Spinal cord (tissue), 10 donors: ENCODE measurements around the gene BECN2. TPM values are rescaled to one million over a fixed set of nuclear protein-coding genes. Genes with fewer than 3 reads are reported as not detected.

ENCODE experiments used
- DNase-seq, 6 donors: peaks; one replicate each; pipeline versions ENCODE4 v3.0.0 to v3.0.0-alpha.2; 2013 to 2015; ENCODE audit warnings: low spot score in 6 of 6, low read depth in 4 of 6
- H3K27ac ChIP-seq: one replicate; pipeline ENCODE4 v1.5.1; 2013; ENCODE audit warnings: low read depth, low read length, control low read depth
- H3K27me3 ChIP-seq: one replicate; pipeline ENCODE4 v1.6.1; 2013; ENCODE audit warnings: low read length; ENCODE audit not compliant: control insufficient read depth, insufficient read depth
- H3K36me3 ChIP-seq: one replicate; pipeline ENCODE4 v1.6.1; 2013; ENCODE audit warnings: low read length; ENCODE audit not compliant: control insufficient read depth, insufficient read depth
- H3K4me1 ChIP-seq: one replicate; pipeline ENCODE4 v1.6.1; 2013; ENCODE audit warnings: low read length; ENCODE audit not compliant: control insufficient read depth, insufficient read depth
- H3K4me3 ChIP-seq: one replicate; pipeline ENCODE4 v1.5.1; 2013; ENCODE audit warnings: low read depth, low read length, control low read depth
- H3K9me3 ChIP-seq: one replicate; pipeline ENCODE4 v1.6.1; 2013; ENCODE audit warnings: low read length; ENCODE audit not compliant: control insufficient read depth, insufficient read depth
- WGBS: methylation state at CpG from one replicate; pipeline ENCODE4 v1.1.5; 2013; ENCODE audit warnings: missing lambda C conversion rate; ENCODE audit not compliant: insufficient coverage; 5-methylcytosine and 5-hydroxymethylcytosine counted together
- long read RNA-seq, 4 donors: transcript quantifications; one replicate each; lab custom pipeline, GENCODE V29; 2026
- polyA plus RNA-seq, 2 donors: library from polyadenylated mRNA; unstranded; fragments of 120-200 nt; gene quantifications; one replicate each; pipeline ENCODE4 v1.2.1, GENCODE V29; 2013; ENCODE audit not compliant: insufficient read length in 2 of 2
- total RNA-seq, 2 donors: library from RNA; depleted of rRNA in 1 of 2; stranded (reverse); fragments of 120-200 nt in 1 of 2; fragments of >200 nt in 1 of 2; gene quantifications; one replicate each; pipeline versions ENCODE4 v1.2.3 to v1.2.4, GENCODE V29; 2013 to 2014
- donor health status: healthy.

BECN2 gene, protein sequence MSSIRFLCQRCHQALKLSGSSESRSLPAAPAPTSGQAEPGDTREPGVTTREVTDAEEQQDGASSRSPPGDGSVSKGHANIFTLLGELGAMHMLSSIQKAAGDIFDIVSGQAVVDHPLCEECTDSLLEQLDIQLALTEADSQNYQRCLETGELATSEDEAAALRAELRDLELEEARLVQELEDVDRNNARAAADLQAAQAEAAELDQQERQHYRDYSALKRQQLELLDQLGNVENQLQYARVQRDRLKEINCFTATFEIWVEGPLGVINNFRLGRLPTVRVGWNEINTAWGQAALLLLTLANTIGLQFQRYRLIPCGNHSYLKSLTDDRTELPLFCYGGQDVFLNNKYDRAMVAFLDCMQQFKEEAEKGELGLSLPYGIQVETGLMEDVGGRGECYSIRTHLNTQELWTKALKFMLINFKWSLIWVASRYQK
- not detected for total RNA-seq
- not detected for polyA plus RNA-seq
- long read RNA-seq, donor 1: 0 reads
- long read RNA-seq, donor 2, partial matches to known transcripts: 0 of 2 reads
- long read RNA-seq, donor 2, other reads (novel, unspliced or antisense): 0 of 2 reads
- long read RNA-seq, donor 3: 0 reads
- long read RNA-seq, donor 4: 0 reads

DNA sequence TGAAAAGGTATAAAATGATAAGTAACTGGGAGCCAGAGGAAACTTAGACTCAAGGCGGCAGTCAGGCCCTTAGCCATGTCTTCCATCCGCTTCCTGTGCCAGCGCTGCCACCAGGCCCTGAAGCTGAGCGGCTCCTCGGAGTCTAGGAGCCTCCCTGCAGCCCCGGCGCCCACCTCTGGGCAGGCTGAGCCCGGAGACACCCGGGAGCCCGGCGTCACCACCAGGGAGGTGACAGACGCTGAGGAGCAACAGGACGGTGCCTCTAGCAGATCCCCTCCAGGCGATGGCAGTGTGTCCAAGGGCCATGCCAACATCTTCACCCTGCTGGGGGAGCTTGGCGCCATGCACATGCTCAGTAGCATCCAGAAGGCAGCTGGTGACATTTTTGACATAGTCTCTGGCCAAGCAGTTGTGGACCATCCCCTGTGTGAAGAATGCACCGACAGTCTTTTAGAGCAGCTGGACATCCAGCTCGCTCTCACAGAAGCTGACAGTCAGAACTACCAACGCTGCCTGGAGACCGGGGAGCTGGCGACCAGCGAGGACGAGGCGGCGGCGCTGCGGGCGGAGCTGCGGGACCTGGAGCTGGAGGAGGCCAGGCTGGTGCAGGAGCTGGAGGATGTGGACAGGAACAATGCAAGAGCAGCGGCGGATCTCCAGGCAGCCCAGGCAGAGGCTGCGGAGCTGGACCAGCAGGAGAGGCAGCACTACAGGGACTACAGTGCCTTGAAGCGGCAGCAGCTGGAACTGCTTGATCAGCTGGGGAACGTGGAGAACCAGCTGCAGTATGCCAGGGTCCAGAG, at the start of gene BECN2:
Gene BECN2, plus strand, starts transcription at position 76 of the 803 bp plus-strand sequence. Its CDS starts 0 bp downstream, at position 76.
- 92% methylated on average over 33 of the region's 33 CpGs for WGBS
- H3K36me3 ChIP-seq: no peaks in the 10 kb centered on the region
- no peak within 1 kb of the TSS for H3K4me3 ChIP-seq
- H3K27me3 ChIP-seq: no peaks in the 10 kb centered on the region
- H3K27ac ChIP-seq: no peak within 1 kb of the TSS
- no peaks in the 10 kb centered on the region for H3K9me3 ChIP-seq
- H3K4me1 ChIP-seq: no peaks in the 10 kb centered on the region
- DNase-seq: no peak

DNA sequence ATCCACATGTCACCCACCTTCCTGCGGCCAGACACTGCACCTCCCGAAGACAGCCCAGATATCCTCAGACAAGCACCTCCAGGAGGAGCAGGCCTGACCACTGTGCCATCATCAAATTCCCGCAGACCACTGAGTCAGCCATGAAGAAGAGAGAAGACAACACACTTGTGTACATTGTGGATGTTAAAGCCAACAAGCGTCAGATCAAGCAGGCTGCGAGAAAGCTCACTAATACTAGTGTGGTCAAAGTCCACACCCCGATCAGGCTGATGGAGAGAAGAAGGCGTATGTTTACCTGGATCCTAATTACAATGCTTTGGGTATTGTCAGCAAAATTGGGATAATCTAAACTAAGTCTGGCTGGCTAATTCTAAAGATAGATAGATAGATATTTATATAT, 41.4 kb upstream of the BECN2 start:
- Histone ChIP-seq H3K4me3 (no peak overlapping the region), H3K36me3 (no peaks in the 10 kb centered on the region), H3K27ac (no peak overlapping the region), H3K4me1 (no peaks in the 10 kb centered on the region), H3K9me3 (no peaks in the 10 kb centered on the region), H3K27me3 (no peaks in the 10 kb centered on the region)
- DNase-seq: no peak
- WGBS: 100% methylated on average over 3 of the region's 7 CpGs

DNA sequence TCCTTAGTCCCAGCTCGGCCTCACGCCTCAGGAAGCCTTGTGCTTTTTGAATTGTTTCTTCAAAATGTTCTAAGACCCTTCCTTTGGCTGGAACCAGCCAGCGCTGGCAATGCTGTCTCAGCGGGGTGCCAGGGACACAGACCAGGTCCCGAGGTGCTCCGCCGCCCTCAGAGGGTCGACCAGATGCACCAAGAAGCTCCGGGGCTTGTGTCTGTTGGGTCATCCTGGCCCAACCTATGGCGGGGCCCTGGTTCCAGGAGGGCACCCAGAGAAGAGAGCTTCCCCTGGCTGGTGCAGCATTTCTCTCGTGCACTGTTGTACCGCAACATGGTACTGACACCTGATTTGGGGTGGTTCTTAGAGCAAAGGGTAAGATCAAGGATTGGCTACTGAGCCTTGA, 40.1 kb upstream of the BECN2 start:
- WGBS: 92% methylated on average over 12 of the region's 12 CpGs
- Histone ChIP-seq H3K36me3 (no peaks in the 10 kb centered on the region), H3K27me3 (no peaks in the 10 kb centered on the region), H3K9me3 (no peaks in the 10 kb centered on the region), H3K4me3 (no peak overlapping the region), H3K27ac (no peak overlapping the region), H3K4me1 (no peaks in the 10 kb centered on the region)
- DNase-seq: no peak

DNA sequence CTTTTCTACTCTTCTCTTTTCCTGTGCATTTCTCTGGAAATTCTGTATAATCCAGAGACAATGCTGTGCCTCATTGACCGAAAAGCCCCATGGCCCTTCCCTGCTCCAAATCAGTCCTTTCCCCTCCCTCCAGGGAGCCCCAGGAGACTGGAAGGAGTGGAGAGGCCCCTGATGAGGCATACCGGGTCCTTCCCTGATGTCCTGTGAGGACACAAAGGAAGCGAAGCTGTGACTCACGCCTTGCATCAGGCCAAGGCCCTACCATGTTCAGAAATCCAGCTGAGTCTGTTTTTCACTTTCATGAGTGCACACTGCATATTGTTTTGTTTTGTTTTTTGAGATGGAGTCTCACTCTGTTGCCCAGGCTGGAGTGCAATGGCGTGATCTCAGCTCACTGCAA, 38.7 kb upstream of the BECN2 start:
- no peak overlapping the region for H3K27ac ChIP-seq
- no peak overlapping the region for H3K4me3 ChIP-seq
- WGBS: 73% methylated on average over 4 of the region's 5 CpGs
- H3K27me3 ChIP-seq: no peaks in the 10 kb centered on the region
- H3K4me1 ChIP-seq: no peaks in the 10 kb centered on the region
- no peak for DNase-seq
- H3K9me3 ChIP-seq: no peaks in the 10 kb centered on the region
- H3K36me3 ChIP-seq: no peaks in the 10 kb centered on the region

DNA sequence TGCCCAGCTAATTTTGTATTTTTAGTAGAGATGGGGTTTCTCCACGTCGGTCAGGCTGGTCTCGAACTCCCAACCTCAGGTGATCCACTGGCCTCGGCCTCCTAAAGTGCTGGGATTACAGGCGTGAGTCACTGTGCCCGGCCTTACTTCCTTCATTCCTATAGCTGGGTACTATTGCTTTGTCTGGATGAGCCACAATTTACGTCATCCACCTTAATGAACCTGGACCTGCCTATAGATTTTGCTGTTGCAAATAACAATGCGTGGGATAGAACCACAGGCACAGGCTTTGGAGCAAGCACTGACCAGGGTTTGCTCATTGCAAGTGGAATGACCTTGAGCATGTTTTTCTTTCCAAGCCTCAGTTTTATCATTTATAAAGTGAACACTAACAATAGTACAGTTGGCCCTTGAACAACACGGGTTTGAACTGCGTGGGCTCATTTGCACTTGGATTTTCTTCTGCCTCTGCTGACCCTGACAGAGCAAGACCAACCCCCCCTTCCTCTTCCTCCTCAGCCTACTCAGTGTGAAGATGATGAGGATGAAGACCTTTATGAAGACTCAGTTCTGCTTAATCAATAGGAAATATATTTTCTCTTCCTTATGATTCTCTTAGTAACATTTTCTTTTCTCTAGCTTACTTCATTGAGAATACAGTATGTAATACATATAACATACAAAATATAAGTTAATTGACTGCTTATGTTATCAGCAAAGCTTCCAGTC, 33.3 kb upstream of the BECN2 start:
- Histone ChIP-seq H3K27ac (no peak overlapping the region), H3K36me3 (no peaks in the 10 kb centered on the region), H3K4me3 (no peak overlapping the region), H3K27me3 (no peaks in the 10 kb centered on the region), H3K4me1 (no peaks in the 10 kb centered on the region), H3K9me3 (no peaks in the 10 kb centered on the region)
- 87% methylated on average over 8 of the region's 10 CpGs for WGBS
- DNase-seq: no peak

DNA sequence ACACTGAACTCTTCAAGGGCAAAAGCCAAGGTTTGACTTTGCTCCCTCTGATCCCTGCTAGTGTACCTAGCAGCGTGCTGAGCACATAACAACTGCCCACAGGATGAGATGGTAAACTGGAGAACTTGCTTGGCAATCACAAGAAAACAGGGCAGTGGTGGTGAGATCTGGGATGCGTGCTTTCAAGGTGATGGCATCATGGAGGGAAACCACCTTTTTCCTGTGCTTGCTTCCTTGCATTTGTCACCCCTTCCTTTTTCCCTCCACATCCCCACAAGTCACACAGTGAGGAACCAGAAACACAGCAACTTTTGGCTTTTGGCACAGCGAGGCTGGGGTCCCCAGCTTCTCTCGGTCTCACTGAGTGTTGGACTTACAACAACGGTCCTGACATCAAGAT, 31.4 kb upstream of the BECN2 start:
- H3K9me3 ChIP-seq: no peaks in the 10 kb centered on the region
- DNase-seq: no peak
- 90% methylated on average over 4 of the region's 5 CpGs for WGBS
- no peak overlapping the region for H3K27ac ChIP-seq
- no peaks in the 10 kb centered on the region for H3K36me3 ChIP-seq
- no peaks in the 10 kb centered on the region for H3K4me1 ChIP-seq
- no peak overlapping the region for H3K4me3 ChIP-seq
- H3K27me3 ChIP-seq: no peaks in the 10 kb centered on the region

DNA sequence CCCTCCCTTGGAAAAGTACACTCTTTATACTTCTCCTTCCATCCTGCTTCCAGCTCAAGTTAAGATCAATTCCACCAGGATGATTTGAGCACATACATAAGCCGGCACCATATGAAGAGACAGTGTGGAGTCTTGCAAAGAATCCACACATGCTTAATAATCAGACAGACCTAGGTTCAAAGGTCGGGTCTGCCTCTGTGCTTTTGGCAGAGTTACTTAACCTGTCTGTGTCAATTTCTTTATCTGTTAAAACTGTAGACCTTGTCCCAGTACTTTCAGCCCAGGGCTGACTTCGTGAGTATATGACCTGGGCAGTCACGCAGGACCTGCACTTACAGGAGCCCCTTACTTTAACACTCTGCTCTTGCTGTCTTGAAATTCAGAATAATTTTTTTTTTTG, 30.2 kb upstream of the BECN2 start:
- DNase-seq: no peak
- H3K27ac ChIP-seq: no peak overlapping the region
- WGBS: 85% methylated on average over 2 of the region's 4 CpGs
- H3K36me3 ChIP-seq: no peaks in the 10 kb centered on the region
- no peaks in the 10 kb centered on the region for H3K4me1 ChIP-seq
- no peak overlapping the region for H3K4me3 ChIP-seq
- H3K9me3 ChIP-seq: no peaks in the 10 kb centered on the region
- no peaks in the 10 kb centered on the region for H3K27me3 ChIP-seq

DNA sequence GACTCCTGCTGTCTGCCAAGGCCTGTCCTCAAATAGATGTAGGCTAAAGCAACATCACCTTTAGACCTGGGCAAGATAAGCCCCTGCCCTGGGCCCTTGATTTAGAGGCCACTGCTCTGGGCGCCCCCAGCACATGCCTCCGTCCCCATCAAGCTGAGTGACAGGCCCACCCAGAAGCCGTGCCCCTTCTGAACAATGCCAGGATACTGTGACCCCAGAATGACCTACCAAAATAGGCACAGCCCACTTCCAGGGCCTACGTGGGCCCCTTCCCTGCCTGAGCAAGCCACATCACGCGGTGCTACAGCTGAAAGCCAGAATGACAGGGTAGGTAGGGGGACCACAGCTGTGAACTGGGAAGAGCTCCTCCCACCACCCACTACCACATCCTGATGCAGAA, 24.7 kb upstream of the BECN2 start:
- Histone ChIP-seq H3K4me1 (peaks cover 15% of the 10 kb centered on the region), H3K4me3 (no peak overlapping the region), H3K27ac (no peak overlapping the region), H3K36me3 (no peaks in the 10 kb centered on the region), H3K9me3 (no peaks in the 10 kb centered on the region), H3K27me3 (no peaks in the 10 kb centered on the region)
- WGBS: 67% methylated on average over 3 of the region's 6 CpGs
- DNase-seq: no peak

DNA sequence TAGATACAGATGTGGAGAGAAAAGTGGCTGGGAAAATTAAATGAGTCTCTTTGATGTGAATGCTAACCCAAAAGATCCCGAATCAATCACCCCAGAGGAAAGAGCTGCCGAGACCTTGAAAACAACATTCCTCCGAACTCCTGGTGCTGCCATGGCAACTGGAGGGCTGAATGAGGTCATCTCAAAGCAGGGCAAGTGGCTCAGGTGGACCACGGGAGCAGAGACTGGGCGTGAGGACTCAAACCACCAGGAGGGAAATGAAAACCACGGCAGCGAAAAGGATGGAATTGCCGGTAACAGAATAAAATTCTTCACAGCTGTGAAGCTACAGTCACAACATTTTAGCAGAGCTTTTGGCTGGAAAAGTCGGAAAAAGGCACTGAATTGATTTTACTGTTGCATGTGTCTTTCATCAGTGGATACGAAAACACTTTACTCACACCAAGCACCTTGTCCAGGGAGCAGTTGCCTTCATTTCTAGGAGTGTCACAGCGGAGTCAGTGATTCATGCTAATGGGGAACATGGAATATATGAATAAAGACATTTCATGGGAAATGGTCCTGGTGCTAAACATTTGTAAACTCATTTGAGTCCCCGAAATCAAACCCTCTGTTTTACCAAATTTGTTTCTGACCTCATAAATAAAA, 23.2 kb upstream of the BECN2 start:
- Histone ChIP-seq H3K4me3 (no peak overlapping the region), H3K36me3 (no peaks in the 10 kb centered on the region), H3K4me1 (peaks cover 15% of the 10 kb centered on the region), H3K9me3 (peaks cover 2% of the 10 kb centered on the region), H3K27ac (no peak overlapping the region), H3K27me3 (no peaks in the 10 kb centered on the region)
- peak; percentile 48 to 90 (median 56) for DNase-seq
- 3% methylated on average over 6 of the region's 12 CpGs for WGBS
